ENCODE measurements around the gene MRPL36.

DNA sequence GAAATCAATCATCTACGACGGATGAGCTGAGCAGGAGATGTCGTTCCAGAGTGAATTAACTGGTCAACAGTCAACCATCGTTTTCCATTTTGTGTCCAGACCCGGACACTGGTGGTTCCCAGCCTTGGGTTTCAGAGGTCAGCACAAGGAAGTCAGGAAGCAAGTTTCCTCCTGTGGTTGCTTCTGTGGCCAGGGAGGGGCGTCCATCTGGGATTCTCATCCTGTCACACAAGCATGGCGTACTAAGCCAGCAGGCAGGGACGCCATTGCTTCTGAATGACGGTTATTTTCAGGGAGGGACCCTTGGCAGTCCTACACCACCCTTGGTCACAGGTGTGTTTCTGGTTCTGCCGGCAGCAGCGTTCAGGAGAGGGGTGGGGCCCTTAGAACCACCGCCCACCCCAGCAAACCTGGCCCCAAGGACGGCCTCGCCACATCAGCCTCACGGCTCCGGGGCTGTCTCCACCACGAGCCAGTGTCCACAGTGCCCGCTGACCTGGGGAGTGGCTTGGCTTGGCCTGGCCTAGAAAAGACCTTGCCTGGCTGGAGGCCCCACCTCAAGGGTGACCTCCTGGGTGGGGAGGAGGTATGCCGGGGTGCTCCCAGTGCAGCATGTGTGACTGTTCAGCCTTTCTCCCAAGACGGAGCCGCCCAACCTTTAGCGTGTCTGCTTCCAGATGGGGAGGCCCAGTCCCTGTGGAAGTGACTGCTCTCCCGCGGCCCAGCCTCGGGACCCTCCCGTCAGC is 26.8 kb upstream of the MRPL36 start:
- no peak for TF ChIP-seq POLR2AphosphoS5 (IDR thresholded peaks at IDR 0.05; ENCODE audit: low read depth, low read length)
- no peak for TF ChIP-seq TAF1 (IDR thresholded peaks at IDR 0.05; ENCODE audit: low read depth, low read length)
- TF ChIP-seq POLR2A (IDR thresholded peaks at IDR 0.05; ENCODE audit: low read depth, low read length), result no peak
